Dermis lymphatic vessel endothelial cell (primary cell): ENCODE measurements around the gene HMGCS2. TPM values are rescaled to one million over a fixed set of nuclear protein-coding genes. Genes with fewer than 3 reads are reported as not detected.

Experiments
- total RNA-seq: library from RNA; depleted of rRNA; stranded (reverse); fragments of >200 nt; gene quantifications from 2 replicates; pipeline ENCODE4 v1.2.1, GENCODE V29; 2014

Gene HMGCS2
- not detected in 2 replicates for total RNA-seq

DNA sequence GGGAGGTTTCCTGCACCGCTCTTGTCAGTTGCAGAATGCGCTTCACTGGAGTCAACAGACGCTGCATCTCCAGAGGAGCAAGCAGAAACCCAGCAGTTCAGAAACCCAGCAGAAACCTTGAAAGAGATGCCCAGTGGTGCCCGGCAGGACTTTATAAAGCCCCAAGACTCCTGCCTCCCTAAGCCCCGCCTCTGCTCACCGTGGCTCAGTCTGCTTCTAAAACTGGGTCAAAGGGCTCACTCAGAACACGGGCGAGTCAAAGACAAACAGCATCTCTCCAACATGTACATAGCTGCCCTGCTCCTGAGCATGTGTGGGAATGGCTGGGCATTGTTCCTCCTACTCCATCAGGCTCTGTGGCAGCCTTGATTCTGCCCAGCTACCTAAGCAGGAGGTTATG lies at the start of gene HMGCS2:
HMGCS2 (minus strand) TSS at position 128 of the 400 bp plus-strand sequence; CDS start at position 67, 61 bp downstream.

DNA sequence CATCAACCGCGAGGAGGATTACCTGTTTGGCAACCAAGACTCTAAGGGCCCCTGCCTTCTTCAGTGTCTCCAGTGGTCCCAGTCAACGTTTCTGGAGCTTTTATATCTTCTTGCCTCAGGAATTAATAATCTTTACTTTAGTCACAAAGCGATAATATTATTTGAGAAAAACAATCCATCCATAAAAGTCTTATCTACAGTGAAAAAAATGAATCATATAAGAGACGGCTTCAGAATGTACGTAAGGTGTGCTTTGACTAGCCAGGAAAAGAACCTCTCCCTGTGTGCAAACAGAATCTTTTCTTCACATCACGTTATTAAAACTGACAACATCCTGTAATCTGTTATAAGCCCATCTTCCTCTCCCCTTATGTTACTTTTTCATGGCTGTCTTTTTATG lies 42.7 kb upstream of the HMGCS2 start, which contains the start of gene REG4:
REG4 (minus strand) TSS at position 74 of the 400 bp plus-strand sequence. CDS start 2,691 bp downstream, outside the sequence.

GRCh38 chr1:119711804-119712341 lies 56.8 kb downstream of the HMGCS2 start, which contains the start of gene PHGDH:
Gene PHGDH (plus strand): TSS chr1:119711934. CDS start chr1:119712023, 89 bp downstream.

Other genes with a start within 250 kb of the HMGCS2 start
- gene ZNF697, start 120.6 kb downstream of the HMGCS2 start, total RNA-seq = 19.0 and 19.8 TPM in 2 replicates
- 0.95 and 4.2 TPM in 2 replicates for gene PHGDH, start 57.0 kb downstream of the HMGCS2 start, total RNA-seq
- gene REG4, start 42.6 kb upstream of the HMGCS2 start, total RNA-seq = not detected in 2 replicates
- not detected in 2 replicates for gene ADAM30, start 127.6 kb upstream of the HMGCS2 start, total RNA-seq